Measurements from ENCODE around the gene RPS3A. TPM values are rescaled to one million over a fixed set of nuclear protein-coding genes. Genes with fewer than 3 reads are reported as not detected.
"Not testable (repeated sequence)": the region's sequence is repeated elsewhere in the genome, so short reads cannot be mapped to it uniquely, and the experiment has no call there.

Gene RPS3A
- total RNA-seq, result 7,127 TPM
- 1,000 to 10,000 TPM; 5,016 to 6,698 (median 5,425) TPM for polyA plus RNA-seq (ENCODE audit: insufficient read depth in 1 of 8, insufficient read length in 8 of 8, low replicate concordance in 1 of 8)
- long read RNA-seq, donor 1, transcript RPS3A-201 (6 exons, 934 nt), result major isoform, 1,244 of 1,381 reads
- long read RNA-seq, donor 1, transcript RPS3A-205 (6 exons, 674 nt), result minor isoform, 11 of 1,381 reads
- long read RNA-seq, donor 1, transcript RPS3A-208 (4 exons, 576 nt), result minor isoform, 6 of 1,381 reads
- long read RNA-seq, donor 1, partial matches to known transcripts, result 95 of 1,381 reads
- long read RNA-seq, donor 1, other reads (novel, unspliced or antisense), result 25 of 1,381 reads
- long read RNA-seq, donor 2, transcript RPS3A-201 (6 exons, 934 nt), result major isoform, 528 of 557 reads
- long read RNA-seq, donor 2, partial matches to known transcripts, result 23 of 557 reads
- long read RNA-seq, donor 2, other reads (novel, unspliced or antisense), result 0 of 557 reads
- long read RNA-seq, donor 3, transcript RPS3A-208 (4 exons, 576 nt), result minor isoform, 8 of 2,209 reads
- long read RNA-seq, donor 3, transcript RPS3A-205 (6 exons, 674 nt), result minor isoform, 14 of 2,209 reads
- long read RNA-seq, donor 3, transcript RPS3A-201 (6 exons, 934 nt), result major isoform, 1,904 of 2,209 reads
- long read RNA-seq, donor 3, partial matches to known transcripts, result 246 of 2,209 reads
- long read RNA-seq, donor 3, other reads (novel, unspliced or antisense), result 37 of 2,209 reads
- long read RNA-seq, donor 4, transcript RPS3A-201 (6 exons, 934 nt), result major isoform, 1,969 of 2,197 reads
- long read RNA-seq, donor 4, transcript RPS3A-205 (6 exons, 674 nt), result minor isoform, 14 of 2,197 reads
- long read RNA-seq, donor 4, transcript RPS3A-208 (4 exons, 576 nt), result minor isoform, 11 of 2,197 reads
- long read RNA-seq, donor 4, partial matches to known transcripts, result 166 of 2,197 reads
- long read RNA-seq, donor 4, other reads (novel, unspliced or antisense), result 34 of 2,197 reads
- long read RNA-seq, donor 5, transcript RPS3A-205 (6 exons, 674 nt), result minor isoform, 52 of 7,553 reads
- long read RNA-seq, donor 5, transcript RPS3A-208 (4 exons, 576 nt), result minor isoform, 32 of 7,553 reads
- long read RNA-seq, donor 5, transcript RPS3A-201 (6 exons, 934 nt), result major isoform, 6,729 of 7,553 reads
- long read RNA-seq, donor 5, partial matches to known transcripts, result 548 of 7,553 reads
- long read RNA-seq, donor 5, other reads (novel, unspliced or antisense), result 183 of 7,553 reads
- long read RNA-seq, donor 6, transcript RPS3A-210 (6 exons, 845 nt), result minor isoform, 5 of 8,783 reads
- long read RNA-seq, donor 6, transcript RPS3A-205 (6 exons, 674 nt), result minor isoform, 82 of 8,783 reads
- long read RNA-seq, donor 6, transcript RPS3A-208 (4 exons, 576 nt), result minor isoform, 20 of 8,783 reads
- long read RNA-seq, donor 6, transcript RPS3A-201 (6 exons, 934 nt), result major isoform, 7,612 of 8,783 reads
- long read RNA-seq, donor 6, partial matches to known transcripts, result 869 of 8,783 reads
- long read RNA-seq, donor 6, other reads (novel, unspliced or antisense), result 191 of 8,783 reads
- long read RNA-seq, donor 7, transcript RPS3A-205 (6 exons, 674 nt), result minor isoform, 38 of 5,331 reads
- long read RNA-seq, donor 7, transcript RPS3A-208 (4 exons, 576 nt), result minor isoform, 17 of 5,331 reads
- long read RNA-seq, donor 7, transcript RPS3A-201 (6 exons, 934 nt), result major isoform, 4,736 of 5,331 reads
- long read RNA-seq, donor 7, partial matches to known transcripts, result 410 of 5,331 reads
- long read RNA-seq, donor 7, other reads (novel, unspliced or antisense), result 128 of 5,331 reads
- long read RNA-seq, donor 8, transcript RPS3A-208 (4 exons, 576 nt), result minor isoform, 25 of 4,036 reads
- long read RNA-seq, donor 8, transcript RPS3A-201 (6 exons, 934 nt), result major isoform, 3,453 of 4,036 reads
- long read RNA-seq, donor 8, transcript RPS3A-205 (6 exons, 674 nt), result minor isoform, 27 of 4,036 reads
- long read RNA-seq, donor 8, partial matches to known transcripts, result 432 of 4,036 reads
- long read RNA-seq, donor 8, other reads (novel, unspliced or antisense), result 94 of 4,036 reads
- long read RNA-seq, donor 9, transcript RPS3A-208 (4 exons, 576 nt), result minor isoform, 16 of 2,913 reads
- long read RNA-seq, donor 9, transcript RPS3A-205 (6 exons, 674 nt), result minor isoform, 31 of 2,913 reads
- long read RNA-seq, donor 9, transcript RPS3A-201 (6 exons, 934 nt), result major isoform, 2,557 of 2,913 reads
- long read RNA-seq, donor 9, partial matches to known transcripts, result 242 of 2,913 reads
- long read RNA-seq, donor 9, other reads (novel, unspliced or antisense), result 66 of 2,913 reads
- long read RNA-seq, donor 10, transcript RPS3A-205 (6 exons, 674 nt), result minor isoform, 42 of 6,319 reads
- long read RNA-seq, donor 10, transcript RPS3A-201 (6 exons, 934 nt), result major isoform, 5,584 of 6,319 reads
- long read RNA-seq, donor 10, transcript RPS3A-208 (4 exons, 576 nt), result minor isoform, 15 of 6,319 reads
- long read RNA-seq, donor 10, partial matches to known transcripts, result 521 of 6,319 reads
- long read RNA-seq, donor 10, other reads (novel, unspliced or antisense), result 152 of 6,319 reads
- long read RNA-seq, donor 11, transcript RPS3A-208 (4 exons, 576 nt), result minor isoform, 15 of 3,509 reads
- long read RNA-seq, donor 11, transcript RPS3A-201 (6 exons, 934 nt), result major isoform, 3,092 of 3,509 reads
- long read RNA-seq, donor 11, transcript RPS3A-205 (6 exons, 674 nt), result minor isoform, 39 of 3,509 reads
- long read RNA-seq, donor 11, partial matches to known transcripts, result 275 of 3,509 reads
- long read RNA-seq, donor 11, other reads (novel, unspliced or antisense), result 85 of 3,509 reads

GRCh38 chr4:151099229-151099975, at the start of gene RPS3A:
RPS3A (plus strand) TSS chr4:151099628; CDS start chr4:151099653, 25 bp downstream.
- no peaks in the 10 kb centered on the region for H3K27me3 ChIP-seq (ENCODE audit: control insufficient read depth, insufficient read depth, low read length)
- WGBS (ENCODE audit: insufficient coverage), result 1% methylated on average over 69 of the region's 69 CpGs
- H3K36me3 ChIP-seq (ENCODE audit: control insufficient read depth, insufficient read depth, low read length), result peaks cover 26% of the 10 kb centered on the region
- peak within 1 kb of the TSS; percentile 67 for H3K4me3 ChIP-seq (ENCODE audit: low read length)
- H3K4me1 ChIP-seq (ENCODE audit: control insufficient read depth, insufficient read depth, low read length), result peaks cover 17% of the 10 kb centered on the region
- no peaks in the 10 kb centered on the region for H3K9me3 ChIP-seq (replicated peaks; ENCODE audit: control insufficient read depth, low read depth, low read length)
- peak within 1 kb of the TSS; percentile 96 for H3K27ac ChIP-seq (ENCODE audit: low read length)
- peak; percentile 99 for DNase-seq

GRCh38 chr4:151052785-151053184, 46.6 kb upstream of the RPS3A start:
- 95% methylated on average over 2 of the region's 3 CpGs for WGBS (ENCODE audit: insufficient coverage)
- Histone ChIP-seq H3K9me3 (replicated peaks; ENCODE audit: control insufficient read depth, low read depth, low read length) (no peaks in the 10 kb centered on the region), H3K27me3 (ENCODE audit: control insufficient read depth, insufficient read depth, low read length) (no peaks in the 10 kb centered on the region), H3K36me3 (ENCODE audit: control insufficient read depth, insufficient read depth, low read length) (no peaks in the 10 kb centered on the region), H3K27ac (ENCODE audit: low read length) (no peak overlapping the region), H3K4me3 (ENCODE audit: low read length) (no peak overlapping the region), H3K4me1 (ENCODE audit: control insufficient read depth, insufficient read depth, low read length) (no peaks in the 10 kb centered on the region)
- DNase-seq, result no peak

- no peak for DNase-seq
- Histone ChIP-seq H3K27me3 (ENCODE audit: control insufficient read depth, insufficient read depth, low read length) (no peaks in the 10 kb centered on the region), H3K4me1 (ENCODE audit: control insufficient read depth, insufficient read depth, low read length) (no peaks in the 10 kb centered on the region), H3K27ac (ENCODE audit: low read length) (no peak overlapping the region), H3K36me3 (ENCODE audit: control insufficient read depth, insufficient read depth, low read length) (no peaks in the 10 kb centered on the region), H3K4me3 (ENCODE audit: low read length) (no peak overlapping the region), H3K9me3 (replicated peaks; ENCODE audit: control insufficient read depth, low read depth, low read length) (no peaks in the 10 kb centered on the region)
- WGBS (ENCODE audit: insufficient coverage), result no CpG with 5 or more reads among the region's 1 CpG
These were observed 43.9 kb upstream of the RPS3A start for GRCh38 chr4:151055539-151055938.

GRCh38 chr4:151063143-151063542, 36.3 kb upstream of the RPS3A start:
- not testable (repeated sequence) for DNase-seq; H3K9me3 ChIP-seq (replicated peaks; ENCODE audit: control insufficient read depth, low read depth, low read length); H3K27ac ChIP-seq (ENCODE audit: low read length); H3K4me1 ChIP-seq (ENCODE audit: control insufficient read depth, insufficient read depth, low read length); H3K36me3 ChIP-seq (ENCODE audit: control insufficient read depth, insufficient read depth, low read length); H3K27me3 ChIP-seq (ENCODE audit: control insufficient read depth, insufficient read depth, low read length); H3K4me3 ChIP-seq (ENCODE audit: low read length)
- WGBS (ENCODE audit: insufficient coverage), result 79% methylated on average over 3 of the region's 3 CpGs

- peak; percentile 32 for DNase-seq
- Histone ChIP-seq H3K27me3 (ENCODE audit: control insufficient read depth, insufficient read depth, low read length) (no peaks in the 10 kb centered on the region), H3K4me3 (ENCODE audit: low read length) (no peak overlapping the region)
These were observed 32.0 kb upstream of the RPS3A start for GRCh38 chr4:151067316-151067970.

GRCh38 chr4:151074416-151074916, 25.0 kb upstream of the RPS3A start:
- no peaks in the 10 kb centered on the region for H3K4me1 ChIP-seq (ENCODE audit: control insufficient read depth, insufficient read depth, low read length)
- H3K4me3 ChIP-seq (ENCODE audit: low read length), result no peak overlapping the region
- H3K27ac ChIP-seq (ENCODE audit: low read length), result no peak overlapping the region
- no peak for DNase-seq
- H3K9me3 ChIP-seq (replicated peaks; ENCODE audit: control insufficient read depth, low read depth, low read length), result no peaks in the 10 kb centered on the region
- H3K27me3 ChIP-seq (ENCODE audit: control insufficient read depth, insufficient read depth, low read length), result no peaks in the 10 kb centered on the region
- H3K36me3 ChIP-seq (ENCODE audit: control insufficient read depth, insufficient read depth, low read length), result no peaks in the 10 kb centered on the region

More at GRCh38 chr4:151067316-151067970, 32.0 kb upstream of the RPS3A start:
- Histone ChIP-seq H3K27ac (ENCODE audit: low read length) (no peak overlapping the region), H3K36me3 (ENCODE audit: control insufficient read depth, insufficient read depth, low read length) (no peaks in the 10 kb centered on the region), H3K4me1 (ENCODE audit: control insufficient read depth, insufficient read depth, low read length) (no peaks in the 10 kb centered on the region), H3K9me3 (replicated peaks; ENCODE audit: control insufficient read depth, low read depth, low read length) (no peaks in the 10 kb centered on the region)
- WGBS (ENCODE audit: insufficient coverage), result no CpG with 5 or more reads among the region's 5 CpGs

GRCh38 chr4:151077978-151078377, 21.4 kb upstream of the RPS3A start:
- H3K27ac ChIP-seq (ENCODE audit: low read length); H3K4me1 ChIP-seq (ENCODE audit: control insufficient read depth, insufficient read depth, low read length); H3K9me3 ChIP-seq (replicated peaks; ENCODE audit: control insufficient read depth, low read depth, low read length); H3K27me3 ChIP-seq (ENCODE audit: control insufficient read depth, insufficient read depth, low read length); DNase-seq; H3K36me3 ChIP-seq (ENCODE audit: control insufficient read depth, insufficient read depth, low read length); H3K4me3 ChIP-seq (ENCODE audit: low read length): not testable (repeated sequence)
- WGBS (ENCODE audit: insufficient coverage), result 83% methylated on average over 2 of the region's 2 CpGs

Measured in muscle of leg (tissue), 16 donors.